Smooth muscle cell (in vitro differentiated cells): ENCODE data around the gene BRDT. TPM values are rescaled to one million over a fixed set of nuclear protein-coding genes. Genes with fewer than 3 reads are reported as not detected.

ENCODE experiments used
- DNase-seq: peaks from one replicate; lab custom pipeline; 2025; ENCODE audit not compliant: unreplicated experiment; lab: John Stamatoyannopoulos, UW
- H2AFZ ChIP-seq: fragments of 200-600 bp; sonication (generic); 2 replicates; pipeline ENCODE4 v1.6.0; 2016; ENCODE audit warnings: antibody characterized with exemption, low read depth, mild to moderate bottlenecking
- H3F3A ChIP-seq: fragments of 200-600 bp; sonication (generic); 2 replicates; pipeline ENCODE4 v1.6.0; 2017; ENCODE audit warnings: antibody characterized with exemption, low read depth
- H3K27ac ChIP-seq: fragments of 200-600 bp; sonication (generic); 2 replicates; pipeline ENCODE4 v1.5.1; 2016; ENCODE audit warnings: low read depth, mild to moderate bottlenecking
- H3K27me3 ChIP-seq: fragments of 200-600 bp; sonication (generic); 2 replicates; pipeline ENCODE4 v1.6.1; 2016; ENCODE audit warnings: low read depth, mild to moderate bottlenecking
- H3K36me3 ChIP-seq: fragments of 200-600 bp; sonication (generic); 2 replicates; pipeline ENCODE4 v1.5.1; 2016; ENCODE audit warnings: low read depth
- H3K4me1 ChIP-seq: fragments of 200-600 bp; sonication (generic); 2 replicates; pipeline ENCODE4 v1.5.1; 2016; ENCODE audit warnings: low read depth
- H3K4me2 ChIP-seq: fragments of 200-600 bp; sonication (generic); 2 replicates; pipeline ENCODE4 v1.6.0; 2016; ENCODE audit warnings: mild to moderate bottlenecking
- H3K4me3 ChIP-seq: fragments of 200-600 bp; sonication (generic); 2 replicates; pipeline ENCODE4 v1.5.1; 2016; ENCODE audit warnings: mild to moderate bottlenecking
- H3K79me2 ChIP-seq: fragments of 200-600 bp; sonication (generic); 2 replicates; pipeline ENCODE4 v1.6.0; 2016; ENCODE audit warnings: low read depth, mild to moderate bottlenecking
- H3K9ac ChIP-seq: fragments of 200-600 bp; sonication (generic); 2 replicates; pipeline ENCODE4 v1.6.0; 2016; ENCODE audit warnings: low read depth
- H3K9me3 ChIP-seq: fragments of 200-600 bp; sonication (generic); replicated peaks from 2 replicates; pipeline ENCODE4 v1.5.1; 2016; ENCODE audit warnings: low read depth
- H4K20me1 ChIP-seq: fragments of 200-600 bp; sonication (generic); 2 replicates; pipeline ENCODE4 v1.6.0; 2016; ENCODE audit warnings: low read depth
- CTCF ChIP-seq: fragments of 200-600 bp; sonication (generic); IDR thresholded peaks from 2 replicates; pipeline ENCODE4 v1.5.1; 2017; ENCODE audit warnings: borderline replicate concordance, mild to moderate bottlenecking, antibody characterized with exemption; ENCODE audit not compliant: insufficient read depth, poor library complexity, severe bottlenecking
- WGBS: methylation state at CpG from one replicate; pipeline ENCODE4 v1.1.7; 2016; ENCODE audit warnings: low lambda C conversion rate; 5-methylcytosine and 5-hydroxymethylcytosine counted together
- polyA plus RNA-seq: library from polyadenylated mRNA; unstranded; fragments of >200 nt; fragmentation: Nextera tagmentation; extraction: Ambion mirVana; gene quantifications from 2 replicates; pipeline ENCODE4 v1.2.1, GENCODE V29; 2016
- total RNA-seq: library from RNA; depleted of rRNA; stranded (reverse); fragments of >200 nt; gene quantifications from 2 replicates; pipeline ENCODE4 v1.2.3, GENCODE V29; 2014

Gene BRDT
- total and polyA plus RNA-seq, 2 experiments from 2014 or later, result not detected

GRCh38 chr1:91980663-91981062 is 31.5 kb downstream of the BRDT start:
- Histone ChIP-seq H3K27ac (no peak overlapping the region), H3K4me1 (no peaks in the 10 kb centered on the region), H4K20me1 (no peaks in the 10 kb centered on the region), H3K9me3 (no peaks in the 10 kb centered on the region), H3K4me3 (no peak overlapping the region), H3K36me3 (no peaks in the 10 kb centered on the region), H3K4me2 (no peak overlapping the region), H3K79me2 (no peaks in the 10 kb centered on the region), H2AFZ (peak overlapping the region; percentile 47), H3K9ac (no peak overlapping the region), H3K27me3 (no peaks in the 10 kb centered on the region), H3F3A (no peaks in the 10 kb centered on the region)
- DNase-seq, result no peak
- 58% methylated on average over 3 of the region's 3 CpGs for WGBS
- TF ChIP-seq CTCF, result no peak

GRCh38 chr1:91981996-91982609 is 32.9 kb downstream of the BRDT start:
- 100% methylated on average over 1 of the region's 1 CpG for whole genome bisulfite sequencing
- Histone ChIP-seq H3K4me2 (no peak overlapping the region), H3K4me1 (no peaks in the 10 kb centered on the region), H4K20me1 (no peaks in the 10 kb centered on the region), H2AFZ (no peak overlapping the region), H3K4me3 (no peak overlapping the region), H3K79me2 (no peaks in the 10 kb centered on the region), H3K9ac (no peak overlapping the region), H3K27me3 (no peaks in the 10 kb centered on the region), H3F3A (no peaks in the 10 kb centered on the region), H3K36me3 (no peaks in the 10 kb centered on the region), H3K9me3 (no peaks in the 10 kb centered on the region), H3K27ac (no peak overlapping the region)
- DNase-seq, result no peak
- TF ChIP-seq CTCF, result no peak

DNA sequence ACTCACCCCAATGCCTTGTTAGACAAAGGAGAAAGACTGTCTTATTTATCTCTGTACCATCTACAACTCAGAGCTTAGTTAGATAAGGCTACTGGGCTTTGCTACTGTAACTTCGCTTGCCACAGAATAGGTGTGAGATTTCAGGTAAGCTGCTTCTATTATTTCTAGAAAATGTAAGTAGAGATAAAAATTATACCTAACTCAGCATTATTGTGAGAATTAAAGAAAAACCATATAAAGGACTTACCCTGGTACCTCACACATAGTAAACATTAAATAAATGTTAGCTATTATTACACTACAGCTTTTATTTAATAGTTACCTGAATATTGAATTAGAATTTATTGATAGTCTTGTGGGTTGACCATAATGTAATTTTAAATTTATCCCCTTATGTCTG is 44.1 kb downstream of the BRDT start:
- no peak for TF ChIP-seq CTCF

DNA sequence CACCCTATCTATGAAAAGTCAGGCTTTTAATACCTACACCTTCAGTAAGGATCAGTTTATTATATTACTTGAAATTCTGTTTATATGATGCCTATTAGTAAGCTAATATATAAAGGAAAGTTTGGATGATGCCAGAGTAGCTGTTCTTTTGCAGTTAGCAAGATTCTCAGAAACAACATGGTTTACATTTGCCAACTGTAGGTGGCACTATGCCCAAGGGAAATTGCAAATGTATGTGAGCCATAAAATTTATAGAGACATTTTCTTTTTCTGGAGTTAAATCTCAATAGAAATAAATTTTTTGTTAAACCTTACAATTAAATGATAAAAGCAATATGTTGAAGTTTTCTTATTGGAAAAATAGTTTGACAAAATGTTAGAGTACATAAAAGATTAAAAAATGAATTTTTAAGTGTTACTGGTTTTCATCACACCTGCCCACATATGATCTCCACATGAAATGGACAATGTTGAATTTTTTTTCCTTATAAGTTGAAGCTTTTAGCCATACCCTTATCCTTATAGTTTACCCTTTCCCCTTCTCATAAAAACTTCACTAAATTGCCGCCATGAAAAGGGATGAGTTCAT is 48.5 kb downstream of the BRDT start:
- H3K4me2 ChIP-seq, result no peak overlapping the region
- DNase-seq, result no peak

More for the DNA sequence above, 44.1 kb downstream of the BRDT start:
- Histone ChIP-seq H3K9ac (no peak overlapping the region), H3F3A (no peaks in the 10 kb centered on the region), H3K4me2 (no peak overlapping the region), H3K4me1 (no peaks in the 10 kb centered on the region), H3K79me2 (no peaks in the 10 kb centered on the region), H3K27ac (no peak overlapping the region), H3K4me3 (no peak overlapping the region), H2AFZ (no peak overlapping the region), H4K20me1 (no peaks in the 10 kb centered on the region), H3K36me3 (no peaks in the 10 kb centered on the region), H3K27me3 (no peaks in the 10 kb centered on the region), H3K9me3 (no peaks in the 10 kb centered on the region)
- 96% methylated on average over 1 of the region's 1 CpG for WGBS
- DNase-seq, result no peak

More for the DNA sequence above, 48.5 kb downstream of the BRDT start:
- 91% methylated on average over 1 of the region's 1 CpG for WGBS
- no peaks in the 10 kb centered on the region for H3K79me2 ChIP-seq
- no peak overlapping the region for H3K27ac ChIP-seq
- no peaks in the 10 kb centered on the region for H3F3A ChIP-seq
- no peak overlapping the region for H3K4me3 ChIP-seq
- no peaks in the 10 kb centered on the region for H3K9me3 ChIP-seq
- no peaks in the 10 kb centered on the region for H4K20me1 ChIP-seq
- H3K9ac ChIP-seq, result no peak overlapping the region
- H2AFZ ChIP-seq, result no peak overlapping the region
- no peaks in the 10 kb centered on the region for H3K27me3 ChIP-seq
- no peaks in the 10 kb centered on the region for H3K36me3 ChIP-seq
- TF ChIP-seq CTCF, result peak; percentile 63
- H3K4me1 ChIP-seq, result no peaks in the 10 kb centered on the region
